Measurements from ENCODE around the gene TGM4.

DNA sequence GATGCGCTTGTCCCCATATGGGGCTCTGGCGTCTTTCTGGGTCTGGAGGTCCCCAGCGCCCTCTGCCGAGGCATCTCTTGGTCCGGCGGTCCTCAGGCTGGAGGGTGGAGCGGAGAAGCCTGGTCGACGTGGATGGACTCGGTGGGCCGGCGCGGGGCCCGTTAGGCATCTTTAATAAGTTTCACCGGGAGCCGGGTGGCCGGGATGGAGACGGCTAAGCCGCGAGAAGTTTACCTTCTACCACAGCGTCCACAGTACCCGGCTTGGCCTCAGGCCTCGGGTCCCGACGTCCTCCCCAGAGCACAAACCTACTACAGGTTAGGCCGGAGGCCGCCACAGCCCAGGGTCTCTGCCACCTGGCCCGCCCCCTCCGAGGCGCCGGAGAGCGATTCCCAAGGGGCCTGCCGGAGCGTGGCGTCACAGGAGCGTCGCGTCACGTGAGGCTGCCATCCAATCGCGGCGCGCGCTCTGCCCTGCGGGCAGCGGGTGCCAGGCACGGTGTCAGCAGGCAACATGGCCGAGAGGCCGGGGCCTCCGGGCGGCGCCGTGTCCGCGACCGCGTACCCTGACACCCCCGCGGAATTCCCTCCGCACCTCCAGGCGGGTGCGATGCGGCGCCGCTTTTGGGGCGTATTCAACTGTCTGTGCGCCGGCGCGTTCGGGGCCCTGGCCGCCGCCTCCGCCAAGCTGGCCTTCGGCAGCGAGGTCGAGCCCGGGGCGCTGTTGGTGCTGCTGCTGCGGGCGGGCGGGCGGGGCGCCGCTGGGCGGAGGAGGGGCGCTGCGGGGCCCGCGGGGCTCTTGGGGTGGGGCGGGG lies 12.8 kb upstream of the TGM4 start, which contains the start of gene TMEM42:
- no peak for TF ChIP-seq CTCF (conservative IDR thresholded peaks at IDR 0.05 in 1 of 2, IDR thresholded peaks at IDR 0.05 in 1 of 2; ENCODE audit: extremely low read depth in 1 of 2, insufficient read depth in 1 of 2, low read depth in 1 of 2, low read length in 2 of 2)
- no peak for TF ChIP-seq EZH2 (IDR thresholded peaks at IDR 0.05; ENCODE audit: borderline replicate concordance, low read length)
